ENCODE data around the gene CPT1C. TPM values are rescaled to one million over a fixed set of nuclear protein-coding genes. Genes with fewer than 3 reads are reported as not detected.

CPT1C gene
- total RNA-seq, 4 donors from 2014 or later: 0.48 to 4.8 (median 1.1) TPM

DNA sequence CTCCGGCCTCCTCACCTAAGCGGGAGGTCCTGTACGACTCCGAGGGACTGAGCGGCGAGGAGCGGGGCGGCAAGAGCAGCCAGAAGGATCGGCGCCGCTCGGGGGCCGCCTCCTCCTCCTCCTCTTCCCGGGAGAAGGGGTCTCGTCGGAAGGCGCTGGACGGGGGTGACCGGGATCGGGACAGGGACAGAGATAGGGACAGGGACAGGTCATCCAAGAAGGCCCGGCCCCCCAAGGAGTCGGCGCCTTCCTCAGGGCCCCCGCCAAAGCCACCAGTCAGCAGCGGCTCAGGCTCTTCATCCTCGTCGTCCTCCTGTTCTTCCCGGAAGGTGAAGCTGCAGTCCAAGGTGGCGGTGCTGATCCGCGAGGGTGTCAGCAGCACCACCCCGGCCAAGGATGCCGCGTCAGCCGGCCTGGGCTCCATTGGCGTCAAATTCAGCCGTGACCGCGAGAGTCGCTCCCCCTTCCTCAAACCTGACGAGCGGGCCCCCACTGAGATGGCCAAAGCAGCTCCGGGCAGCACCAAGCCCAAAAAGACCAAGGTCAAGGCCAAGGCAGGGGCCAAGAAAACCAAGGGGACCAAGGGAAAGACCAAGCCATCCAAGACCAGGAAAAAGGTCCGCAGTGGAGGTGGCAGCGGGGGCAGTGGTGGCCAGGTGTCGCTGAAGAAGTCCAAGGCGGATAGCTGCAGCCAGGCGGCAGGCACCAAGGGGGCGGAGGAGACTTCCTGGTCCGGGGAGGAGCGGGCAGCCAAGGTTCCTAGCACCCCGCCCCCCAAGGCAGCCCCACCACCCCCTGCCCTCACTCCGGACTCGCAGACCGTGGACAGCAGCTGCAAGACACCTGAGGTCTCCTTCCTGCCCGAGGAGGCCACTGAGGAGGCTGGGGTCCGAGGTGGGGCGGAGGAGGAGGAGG is 38.1 kb upstream of the CPT1C start:
- no peak overlapping the region for H3K27ac ChIP-seq
- 87 to 96% methylated on average over 15 to 20 of the region's 58 CpGs for WGBS, 2 donors
- no peaks in the 10 kb centered on the region for H3K4me1 ChIP-seq
- no peak for TF ChIP-seq POLR2A (IDR thresholded peaks at IDR 0.05)
- TF ChIP-seq, protein P1, sequence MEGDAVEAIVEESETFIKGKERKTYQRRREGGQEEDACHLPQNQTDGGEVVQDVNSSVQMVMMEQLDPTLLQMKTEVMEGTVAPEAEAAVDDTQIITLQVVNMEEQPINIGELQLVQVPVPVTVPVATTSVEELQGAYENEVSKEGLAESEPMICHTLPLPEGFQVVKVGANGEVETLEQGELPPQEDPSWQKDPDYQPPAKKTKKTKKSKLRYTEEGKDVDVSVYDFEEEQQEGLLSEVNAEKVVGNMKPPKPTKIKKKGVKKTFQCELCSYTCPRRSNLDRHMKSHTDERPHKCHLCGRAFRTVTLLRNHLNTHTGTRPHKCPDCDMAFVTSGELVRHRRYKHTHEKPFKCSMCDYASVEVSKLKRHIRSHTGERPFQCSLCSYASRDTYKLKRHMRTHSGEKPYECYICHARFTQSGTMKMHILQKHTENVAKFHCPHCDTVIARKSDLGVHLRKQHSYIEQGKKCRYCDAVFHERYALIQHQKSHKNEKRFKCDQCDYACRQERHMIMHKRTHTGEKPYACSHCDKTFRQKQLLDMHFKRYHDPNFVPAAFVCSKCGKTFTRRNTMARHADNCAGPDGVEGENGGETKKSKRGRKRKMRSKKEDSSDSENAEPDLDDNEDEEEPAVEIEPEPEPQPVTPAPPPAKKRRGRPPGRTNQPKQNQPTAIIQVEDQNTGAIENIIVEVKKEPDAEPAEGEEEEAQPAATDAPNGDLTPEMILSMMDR (IDR thresholded peaks at IDR 0.05): no peak
- no peaks in the 10 kb centered on the region for H3K27me3 ChIP-seq
- H3K4me3 ChIP-seq: no peak overlapping the region
- H3K36me3 ChIP-seq: peaks cover 55 to 100% (median 66%) of the 10 kb centered on the region in 3 donors
- intact Hi-C loops (cut with DNase I): no loop called here
- H3K9me3 ChIP-seq: no peaks in the 10 kb centered on the region
- no peak for DNase-seq

GRCh38 chr19:49653466-49653806 is 37.5 kb upstream of the CPT1C start:
- Histone ChIP-seq H3K27me3 (no peaks in the 10 kb centered on the region), H3K4me1 (no peaks in the 10 kb centered on the region), H3K4me3 (no peak overlapping the region), H3K36me3 (peaks cover 61 to 100% (median 72%) of the 10 kb centered on the region in 3 donors), H3K9me3 (no peaks in the 10 kb centered on the region), H3K27ac (no peak overlapping the region)
- intact Hi-C loops (cut with DNase I): no loop called here
- WGBS, 2 donors: 97% methylated on average over 6 of the region's 13 CpGs; no CpG with 5 or more reads in 1 of the 2 donors
- TF ChIP-seq, protein P1 (IDR thresholded peaks at IDR 0.05): no peak
- no peak for TF ChIP-seq POLR2A (IDR thresholded peaks at IDR 0.05)
- no peak for DNase-seq

GRCh38 chr19:49654581-49654980 is 36.3 kb upstream of the CPT1C start:
- intact Hi-C loops (cut with DNase I): no loop called here
- Histone ChIP-seq H3K4me1 (peaks cover 0 to 3% (median 0%) of the 10 kb centered on the region in 3 donors), H3K27me3 (no peaks in the 10 kb centered on the region), H3K9me3 (no peaks in the 10 kb centered on the region), H3K27ac (no peak overlapping the region), H3K36me3 (peaks cover 65 to 100% (median 79%) of the 10 kb centered on the region in 3 donors), H3K4me3 (no peak overlapping the region)
- DNase-seq: no peak
- TF ChIP-seq, protein P1 (IDR thresholded peaks at IDR 0.05): no peak
- TF ChIP-seq POLR2A (IDR thresholded peaks at IDR 0.05): no peak
- WGBS, 2 donors: 88 to 89% methylated on average over 1 to 3 of the region's 10 CpGs

GRCh38 chr19:49655570-49656455 is 35.1 kb upstream of the CPT1C start:
- Histone ChIP-seq H3K27me3 (no peaks in the 10 kb centered on the region), H3K9me3 (no peaks in the 10 kb centered on the region), H3K4me3 (no peak overlapping the region), H3K4me1 (peaks cover 0 to 14% (median 0%) of the 10 kb centered on the region in 3 donors), H3K27ac (no peak overlapping the region), H3K36me3 (peaks cover 65 to 100% (median 82%) of the 10 kb centered on the region in 3 donors)
- intact Hi-C loops (cut with DNase I): no loop called here
- DNase-seq: no peak
- WGBS, 2 donors: 90 to 91% methylated on average over 10 to 16 of the region's 23 CpGs
- TF ChIP-seq POLR2A (IDR thresholded peaks at IDR 0.05): no peak
- TF ChIP-seq, protein P1 (IDR thresholded peaks at IDR 0.05): no peak

Data from esophagus squamous epithelium (tissue), 5 donors.